ENCODE results near the gene P2RY8. TPM values are rescaled to one million over a fixed set of nuclear protein-coding genes. Genes with fewer than 3 reads are reported as not detected.
A peak's percentile ranks its signal among the peaks of the same experiment; 100 is the strongest.
"Not testable (repeated sequence)": the region's sequence is repeated elsewhere in the genome, so short reads cannot be mapped to it uniquely, and the experiment has no call there.

P2RY8 gene
- total RNA-seq, 1 donor from 2014 or later, result not detected

DNA sequence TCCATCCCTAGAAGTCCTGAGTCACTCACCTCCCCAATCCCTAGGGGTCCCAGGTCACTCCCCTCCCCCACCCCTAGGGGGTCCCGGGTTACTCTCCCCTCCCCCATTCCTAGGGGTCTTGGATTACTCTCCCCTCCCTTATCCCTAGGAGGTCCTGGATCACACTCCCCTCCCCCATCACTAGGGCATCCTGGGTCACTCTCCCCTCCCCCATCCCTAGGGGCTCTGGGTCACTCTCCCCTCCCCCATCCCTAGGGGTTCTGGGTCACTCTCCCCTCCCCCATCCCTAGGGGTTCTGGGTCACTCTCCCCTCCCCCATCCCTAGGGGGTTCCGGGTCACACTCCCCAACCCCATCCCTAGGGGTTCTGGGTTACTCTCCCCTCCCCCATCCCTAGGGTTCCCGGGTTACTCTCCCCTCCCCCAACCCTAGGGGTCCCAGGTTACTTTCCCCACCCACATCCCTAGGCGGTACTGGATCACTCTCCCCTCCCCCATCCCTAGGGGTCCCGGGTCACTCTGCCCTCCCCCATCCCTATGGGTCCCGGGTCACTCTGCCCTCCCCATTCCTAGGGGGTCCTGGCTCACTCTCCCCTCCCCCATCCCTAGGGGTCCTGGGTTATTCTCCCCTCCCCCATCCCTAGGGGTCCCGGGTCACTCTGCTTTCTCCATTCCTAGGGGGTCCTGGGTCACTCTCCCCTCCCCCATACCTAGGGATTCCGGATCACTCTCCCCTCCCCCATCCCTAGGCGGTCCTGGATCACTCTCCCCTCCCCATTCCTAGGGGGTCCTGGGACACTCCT lies 86.4 kb downstream of the P2RY8 start:
- Histone ChIP-seq H3K27me3 (ENCODE audit: control insufficient read depth, insufficient read depth, low read length) (no peaks in the 10 kb centered on the region), H3K4me3 (ENCODE audit: low read depth, low read length) (no peak overlapping the region), H3K36me3 (ENCODE audit: control insufficient read depth, insufficient read depth, low read length) (no peaks in the 10 kb centered on the region)
- TF ChIP-seq, protein P1, sequence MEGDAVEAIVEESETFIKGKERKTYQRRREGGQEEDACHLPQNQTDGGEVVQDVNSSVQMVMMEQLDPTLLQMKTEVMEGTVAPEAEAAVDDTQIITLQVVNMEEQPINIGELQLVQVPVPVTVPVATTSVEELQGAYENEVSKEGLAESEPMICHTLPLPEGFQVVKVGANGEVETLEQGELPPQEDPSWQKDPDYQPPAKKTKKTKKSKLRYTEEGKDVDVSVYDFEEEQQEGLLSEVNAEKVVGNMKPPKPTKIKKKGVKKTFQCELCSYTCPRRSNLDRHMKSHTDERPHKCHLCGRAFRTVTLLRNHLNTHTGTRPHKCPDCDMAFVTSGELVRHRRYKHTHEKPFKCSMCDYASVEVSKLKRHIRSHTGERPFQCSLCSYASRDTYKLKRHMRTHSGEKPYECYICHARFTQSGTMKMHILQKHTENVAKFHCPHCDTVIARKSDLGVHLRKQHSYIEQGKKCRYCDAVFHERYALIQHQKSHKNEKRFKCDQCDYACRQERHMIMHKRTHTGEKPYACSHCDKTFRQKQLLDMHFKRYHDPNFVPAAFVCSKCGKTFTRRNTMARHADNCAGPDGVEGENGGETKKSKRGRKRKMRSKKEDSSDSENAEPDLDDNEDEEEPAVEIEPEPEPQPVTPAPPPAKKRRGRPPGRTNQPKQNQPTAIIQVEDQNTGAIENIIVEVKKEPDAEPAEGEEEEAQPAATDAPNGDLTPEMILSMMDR (IDR thresholded peaks at IDR 0.05; ENCODE audit: insufficient read depth, low read length, severe bottlenecking), result no peak
- DNase-seq (ENCODE audit: low read depth) (no peak), FAIRE-seq (no peak)

DNA sequence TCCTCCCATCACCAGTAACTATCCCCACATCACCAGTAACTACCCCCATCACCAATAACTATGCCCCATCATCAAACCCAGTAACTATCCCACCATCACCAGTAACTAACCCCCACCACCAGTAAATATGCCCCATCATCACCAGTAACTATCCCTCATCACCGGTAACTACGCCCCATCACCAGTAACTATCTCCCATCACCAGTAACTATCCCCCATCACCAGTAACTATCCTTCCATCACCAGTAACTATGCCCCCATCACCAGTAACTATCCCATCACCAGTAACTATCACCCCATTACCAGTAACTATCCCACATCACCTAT lies 87.2 kb downstream of the P2RY8 start:
- FAIRE-seq (no peak), DNase-seq (ENCODE audit: low read depth) (no peak)
- H3K36me3 ChIP-seq (ENCODE audit: control insufficient read depth, insufficient read depth, low read length), result no peaks in the 10 kb centered on the region
- H3K4me3 ChIP-seq (ENCODE audit: low read depth, low read length), result no peak overlapping the region
- H3K27me3 ChIP-seq (ENCODE audit: control insufficient read depth, insufficient read depth, low read length), result no peaks in the 10 kb centered on the region
- TF ChIP-seq, protein P1 (IDR thresholded peaks at IDR 0.05; ENCODE audit: insufficient read depth, low read length, severe bottlenecking), result no peak

DNA sequence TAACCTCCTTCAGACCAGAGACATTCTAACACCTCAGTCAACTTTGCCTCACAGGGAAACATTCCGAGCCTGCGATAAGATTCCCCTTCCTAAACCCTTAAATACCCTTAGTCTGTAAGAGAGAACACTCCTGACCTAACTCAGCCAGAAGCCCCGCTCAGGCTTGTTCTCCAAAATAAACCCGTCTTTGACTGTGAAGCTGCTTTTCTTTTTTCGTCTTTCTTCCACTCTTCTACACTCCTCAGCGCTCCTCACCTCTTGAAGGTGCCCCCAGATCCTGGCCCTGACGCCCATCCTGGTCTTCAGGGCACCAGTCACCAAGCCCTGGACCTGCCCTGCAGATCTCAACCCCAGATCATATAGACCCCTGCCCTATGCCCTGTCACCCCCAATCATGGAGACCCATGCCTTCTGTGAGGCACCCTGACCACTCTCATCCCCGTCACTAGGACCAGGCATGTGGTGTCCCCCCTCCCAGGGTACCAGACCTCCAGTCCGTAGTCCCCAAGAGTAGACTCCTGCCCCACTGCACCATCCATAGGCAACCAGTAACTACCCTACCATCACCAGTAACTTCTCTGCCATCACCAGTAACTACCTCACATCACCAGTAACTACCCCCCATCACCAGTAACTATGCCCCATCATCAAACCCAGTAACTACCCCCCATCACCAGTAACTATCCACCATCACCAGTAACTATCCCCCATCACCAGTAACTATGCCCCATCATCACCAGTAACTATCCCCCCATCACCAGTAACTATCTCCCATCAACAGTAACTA lies 87.8 kb downstream of the P2RY8 start:
- FAIRE-seq, result no peak
- DNase-seq (ENCODE audit: low read depth), result no peak
- Histone ChIP-seq H3K36me3 (ENCODE audit: control insufficient read depth, insufficient read depth, low read length) (no peaks in the 10 kb centered on the region), H3K4me3 (ENCODE audit: low read depth, low read length) (no peak overlapping the region), H3K27me3 (ENCODE audit: control insufficient read depth, insufficient read depth, low read length) (no peaks in the 10 kb centered on the region)
- TF ChIP-seq, protein P1 (IDR thresholded peaks at IDR 0.05; ENCODE audit: insufficient read depth, low read length, severe bottlenecking), result no peak

DNA sequence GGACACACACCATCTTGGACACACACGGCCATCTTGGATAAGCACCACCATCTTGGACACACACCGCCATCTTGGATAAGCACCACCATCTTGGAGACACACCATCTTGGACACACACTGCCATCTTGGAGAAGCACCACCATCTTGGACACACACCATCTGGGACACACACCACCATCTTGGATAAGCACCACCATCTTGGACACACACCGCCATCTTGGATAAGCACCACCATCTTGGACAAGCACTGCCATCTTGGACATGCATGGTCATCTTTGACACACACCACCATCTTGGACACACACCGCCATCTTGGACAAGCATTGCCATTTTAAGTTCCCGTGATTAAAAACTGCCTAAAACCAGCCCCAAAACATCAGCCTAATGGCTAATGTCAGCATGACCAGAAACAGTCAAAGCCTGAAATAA lies 88.4 kb downstream of the P2RY8 start:
- not testable (repeated sequence) for DNase-seq (ENCODE audit: low read depth); FAIRE-seq; H3K36me3 ChIP-seq (ENCODE audit: control insufficient read depth, insufficient read depth, low read length); H3K27me3 ChIP-seq (ENCODE audit: control insufficient read depth, insufficient read depth, low read length); H3K4me3 ChIP-seq (ENCODE audit: low read depth, low read length)

DNA sequence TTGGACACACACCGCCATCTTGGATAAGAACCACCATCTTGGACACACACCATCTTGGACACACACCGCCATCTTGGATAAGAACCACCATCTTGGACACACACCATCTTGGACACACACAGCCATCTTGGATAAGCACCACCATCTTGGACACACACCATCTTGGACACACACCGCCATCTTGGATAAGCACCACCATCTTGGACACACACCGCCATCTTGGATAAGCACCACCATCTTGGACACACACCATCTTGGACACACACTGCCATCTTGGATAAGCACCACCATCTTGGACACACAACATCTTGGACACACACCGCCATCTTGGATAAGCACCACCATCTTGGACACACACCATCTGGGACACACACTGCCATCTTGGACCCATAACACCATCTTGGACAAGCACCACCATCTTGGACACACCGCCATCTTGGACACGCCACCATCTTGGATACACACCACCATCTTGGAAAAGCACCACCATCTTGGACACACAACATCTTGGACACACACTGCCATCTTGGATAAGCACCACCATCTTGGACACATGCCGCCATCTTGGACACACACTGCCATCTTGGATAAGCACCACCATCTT lies 88.9 kb downstream of the P2RY8 start:
- H3K36me3 ChIP-seq (ENCODE audit: control insufficient read depth, insufficient read depth, low read length); H3K27me3 ChIP-seq (ENCODE audit: control insufficient read depth, insufficient read depth, low read length); H3K4me3 ChIP-seq (ENCODE audit: low read depth, low read length); DNase-seq (ENCODE audit: low read depth): not testable (repeated sequence)
- FAIRE-seq, result peak; percentile 87

DNA sequence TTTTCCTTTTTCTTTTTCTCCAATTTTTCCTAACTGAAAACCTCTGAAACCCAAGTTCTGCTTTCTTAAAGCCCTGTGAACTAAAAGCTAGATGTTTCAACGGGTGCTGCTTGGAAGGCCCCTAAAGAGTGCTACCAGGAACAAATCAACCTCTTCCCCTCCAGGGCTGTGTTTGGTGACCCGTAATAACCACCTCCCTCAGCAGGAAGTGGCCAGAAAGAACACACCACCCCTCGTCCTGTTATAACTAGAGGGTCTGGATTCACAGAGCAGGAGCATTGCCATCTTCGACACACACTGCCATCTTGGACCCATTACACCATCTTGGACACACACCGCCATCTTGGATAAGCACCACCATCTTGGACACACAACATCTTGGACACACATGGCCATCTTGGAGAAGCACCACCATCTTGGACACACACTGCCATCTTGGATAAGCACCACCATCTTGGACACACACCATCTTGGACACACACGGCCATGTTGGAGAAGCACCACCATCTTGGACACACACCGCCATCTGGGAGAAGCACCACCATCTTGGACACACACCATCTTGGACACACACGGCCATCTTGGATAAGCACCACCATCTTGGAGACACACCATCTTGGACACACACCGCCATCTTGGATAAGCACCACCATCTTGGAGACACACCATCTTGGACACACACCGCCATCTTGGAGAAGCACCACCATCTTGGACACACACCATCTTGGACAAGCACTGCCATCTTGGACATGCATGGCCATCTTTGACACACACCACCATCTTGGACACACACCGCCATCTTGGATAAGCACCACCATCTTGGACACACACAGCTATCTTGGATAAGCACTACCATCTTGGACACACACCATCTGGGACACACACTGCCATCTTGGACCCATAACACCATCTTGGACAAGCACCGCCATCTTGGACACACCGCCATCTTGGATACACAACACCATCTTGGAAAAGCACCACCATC lies 89.7 kb downstream of the P2RY8 start:
- not testable (repeated sequence) for H3K4me3 ChIP-seq (ENCODE audit: low read depth, low read length); H3K27me3 ChIP-seq (ENCODE audit: control insufficient read depth, insufficient read depth, low read length); FAIRE-seq; H3K36me3 ChIP-seq (ENCODE audit: control insufficient read depth, insufficient read depth, low read length); DNase-seq (ENCODE audit: low read depth)
